HepG2 (cell line): ENCODE data around the gene HINFP. TPM values are rescaled to one million over a fixed set of nuclear protein-coding genes. Genes with fewer than 3 reads are reported as not detected.

Source experiments
- ATAC-seq: fragments of 200-7000 bp; cut with Tn5 transposase; 3 replicates; pipeline ENCODE4 v1.9.1; 2020; ENCODE audit warnings: mild to moderate bottlenecking, moderate library complexity
- BruUV-seq: library from RNA; stranded (reverse); fragments of 400-500 nt; replicated peaks from 2 replicates; lab custom pipeline; 2021; lab: Mats Ljungman, UMichigan
- CTCF ChIA-PET: fragments of 300-600 bp; formaldehyde crosslinking; extraction: SDS; loops from one replicate; lab custom pipeline; 2021; ENCODE audit warnings: low total read pairs, inconsistent platforms, low intra/inter-chr PET ratio; lab: Yijun Ruan, JAX
- POLR2A ChIA-PET: fragments of 350-600 bp; sonication (Branson Sonifier 250); formaldehyde crosslinking; loops from one replicate; lab custom pipeline; 2020; ENCODE audit warnings: antibody characterized with exemption, inconsistent platforms; lab: Yijun Ruan, JAX
- DNase-seq: peaks from one replicate; pipeline ENCODE4 v3.0.0-alpha.2; 2015; ENCODE audit warnings: low spot score
- FAIRE-seq: peaks from 3 replicates; lab custom pipeline; 2011; peaks lifted over from hg19 to GRCh38; lab: Jason Lieb, UNC
- H2AFZ ChIP-seq: one replicate; pipeline ENCODE4 v1.6.1; 2011; ENCODE audit warnings: low read length, inconsistent platforms
- H3K27ac ChIP-seq: fragments of 300-600 bp; 3 replicates; pipeline ENCODE4 v1.8.0; 2011; ENCODE audit warnings: mixed run types, mild to moderate bottlenecking, mixed read lengths, low read length, inconsistent platforms; ENCODE audit not compliant: insufficient read depth; ENCODE audit errors: extremely low read length
- H3K27me3 ChIP-seq, 2 experiments: fragments of 200-600 bp in 1 of 2; 2 replicates in 1 of 2; 3 replicates in 1 of 2; pipeline versions ENCODE4 v1.6.0 to v1.8.0; 2011; ENCODE audit warnings: low read length in 2 of 2, mild to moderate bottlenecking in 2 of 2, moderate library complexity in 2 of 2, inconsistent platforms in 1 of 2; ENCODE audit not compliant: insufficient read depth in 2 of 2, control insufficient read depth in 1 of 2
- H3K36me3 ChIP-seq, 2 experiments: fragments of 200-600 bp in 1 of 2; replicated peaks in 1 of 2; 2 replicates in 1 of 2; 3 replicates in 1 of 2; pipeline versions ENCODE4 v1.5.1 to v1.8.0; 2011; ENCODE audit warnings: low read length in 2 of 2, inconsistent platforms in 1 of 2; ENCODE audit not compliant: insufficient read depth in 2 of 2, control insufficient read depth in 1 of 2
- H3K4me1 ChIP-seq: 2 replicates; pipeline ENCODE4 v1.5.1; 2012; ENCODE audit warnings: low read length, inconsistent platforms; ENCODE audit not compliant: insufficient read depth
- H3K4me2 ChIP-seq: 2 replicates; pipeline ENCODE4 v1.6.0; 2011; ENCODE audit warnings: low read depth, low read length, inconsistent platforms
- H3K4me3 ChIP-seq, 3 experiments: fragments of 200-600 bp in 1 of 3; sonication (generic), shearing (Covaris generic) in 1 of 3; replicated peaks in 1 of 3; 2 replicates each; pipeline ENCODE4 v1.5.1; 2011 to 2016; ENCODE audit warnings: low read length in 3 of 3, inconsistent platforms in 2 of 3, low read depth in 2 of 3, mild to moderate bottlenecking in 2 of 3, control low read depth in 1 of 3, mixed read lengths in 1 of 3; ENCODE audit not compliant: insufficient read depth in 1 of 3
- H3K79me2 ChIP-seq: one replicate; pipeline ENCODE4 v1.6.1; 2011; ENCODE audit warnings: low read length, inconsistent platforms; ENCODE audit not compliant: insufficient read depth
- H3K9ac ChIP-seq: 2 replicates; pipeline ENCODE4 v1.6.0; 2011; ENCODE audit warnings: mild to moderate bottlenecking, low read depth, low read length, inconsistent platforms; ENCODE audit not compliant: insufficient read depth
- H3K9me3 ChIP-seq: 2 replicates; pipeline ENCODE4 v1.5.1; 2012; ENCODE audit warnings: mild to moderate bottlenecking, low read length
- H4K20me1 ChIP-seq: 2 replicates; pipeline ENCODE4 v1.6.0; 2011; ENCODE audit warnings: inconsistent platforms, mild to moderate bottlenecking, low read length, moderate library complexity; ENCODE audit not compliant: insufficient read depth
- CTCF ChIP-seq: sonication (generic); formaldehyde crosslinking; IDR thresholded peaks from 2 replicates; pipeline ENCODE4 v1.5.0; 2020; ENCODE audit warnings: mild to moderate bottlenecking, missing genetic modification reagents, moderate library complexity
- ELF3 ChIP-seq: IDR thresholded peaks from 2 replicates; pipeline ENCODE4 v1.6.1; 2016; ENCODE audit warnings: missing genetic modification reagents, missing compliant biosample characterization
- FOXA3 ChIP-seq: IDR thresholded peaks from 2 replicates; pipeline ENCODE4 v1.6.1; 2016; ENCODE audit warnings: missing genetic modification reagents, missing compliant biosample characterization
- GATAD2A ChIP-seq: IDR thresholded peaks from 2 replicates; pipeline ENCODE4 v1.6.1; 2016
- HDAC1 ChIP-seq: sonication (generic); formaldehyde crosslinking; IDR thresholded peaks from 2 replicates; pipeline ENCODE4 v1.5.1; 2020; ENCODE audit warnings: mild to moderate bottlenecking, missing genetic modification reagents
- HNF1A ChIP-seq, 2 experiments: sonication (generic) in 1 of 2; formaldehyde crosslinking in 1 of 2; IDR thresholded peaks; 2 replicates each; pipeline versions ENCODE4 v1.4.0 to v1.6.1; 2016 to 2020; ENCODE audit warnings: borderline replicate concordance in 1 of 2, low read depth in 1 of 2, mild to moderate bottlenecking in 1 of 2, missing genetic modification reagents in 1 of 2
- HOXA3 ChIP-seq: sonication (generic); formaldehyde crosslinking; IDR thresholded peaks from 2 replicates; pipeline ENCODE4 v1.5.0; 2020; ENCODE audit warnings: missing genetic modification reagents
- MED1 ChIP-seq: sonication (generic); formaldehyde crosslinking; IDR thresholded peaks from 2 replicates; pipeline ENCODE4 v1.4.0; 2020; ENCODE audit warnings: missing genetic modification reagents
- POLR2G ChIP-seq: fragments of 200-400 bp; formaldehyde crosslinking; IDR thresholded peaks from 2 replicates; pipeline ENCODE4 v1.6.1; 2018; ENCODE audit warnings: mild to moderate bottlenecking, low read depth, low read length, moderate library complexity
- PRMT3 ChIP-seq: sonication (generic); formaldehyde crosslinking; IDR thresholded peaks from 2 replicates; pipeline ENCODE4 v1.8.1; 2022; ENCODE audit warnings: low read depth, mild to moderate bottlenecking, moderate library complexity, missing genetic modification reagents, borderline replicate concordance
- SAP130 ChIP-seq: IDR thresholded peaks from 2 replicates; pipeline ENCODE4 v1.6.1; 2016; ENCODE audit warnings: low read depth
- ZBTB1 ChIP-seq: sonication (generic); formaldehyde crosslinking; IDR thresholded peaks from 2 replicates; pipeline ENCODE4 v1.4.0; 2020; ENCODE audit warnings: missing genetic modification reagents, borderline replicate concordance
- ZBTB21 ChIP-seq: sonication (generic); formaldehyde crosslinking; IDR thresholded peaks from 2 replicates; pipeline ENCODE4 v1.4.0; 2020; ENCODE audit warnings: missing genetic modification reagents
- ZFX ChIP-seq: sonication (generic); formaldehyde crosslinking; IDR thresholded peaks from 2 replicates; pipeline ENCODE4 v1.4.0; 2020; ENCODE audit warnings: mild to moderate bottlenecking, low read depth, missing genetic modification reagents, moderate library complexity
- ZHX1 ChIP-seq: sonication (generic); formaldehyde crosslinking; IDR thresholded peaks from 2 replicates; pipeline ENCODE4 v1.8.1; 2022; ENCODE audit warnings: low read depth, mild to moderate bottlenecking, missing genetic modification reagents
- ZNF263 ChIP-seq: sonication (generic); formaldehyde crosslinking; IDR thresholded peaks from 2 replicates; pipeline ENCODE4 v1.4.0; 2020; ENCODE audit warnings: missing genetic modification reagents
- WGBS: methylation state at CpG from one replicate; pipeline ENCODE4 v1.1.6; 2017; ENCODE audit warnings: low lambda C conversion rate; 5-methylcytosine and 5-hydroxymethylcytosine counted together
- in situ Hi-C: cut with HindIII; loops from 2 replicates; pipeline ENCODE4 v1.10.0; 2017; ENCODE audit warnings: low pct_unique_long_range_greater_than_20kb; ENCODE audit not compliant: extremely low pct_ligation_motif_present
- intact Hi-C: fragments of 100-400 bp; cut with micrococcal nuclease; formaldehyde crosslinking; loops from one replicate; pipeline ENCODE4 v1.10.0; 2022; ENCODE audit not compliant: unreplicated experiment
- polyA plus RNA-seq, 8 experiments: library from polyadenylated mRNA; depleted of rRNA in 3 of 8; stranded (reverse) in 7 of 8; unstranded in 1 of 8; fragments of >200 nt; fragmentation: Illumina TruSeq in 4 of 8; extraction: Trizol in 4 of 8; gene quantifications; 2 replicates each; pipeline versions ENCODE4 v1.2.1 to v1.2.3, GENCODE V29; 2011 to 2016; ENCODE audit warnings: low read depth in 4 of 8, missing spikeins in 1 of 8, mixed read lengths in 1 of 8; ENCODE audit not compliant: insufficient read depth in 1 of 8
- total RNA-seq, 5 experiments: library from RNA; depleted of rRNA; stranded (reverse); fragments of >200 nt; fragmentation: Illumina TruSeq; extraction: Trizol; gene quantifications; 2 replicates each; pipeline ENCODE4 v1.2.3, GENCODE V29; 2016; ENCODE audit warnings: low read depth in 1 of 5

HINFP gene
- total and polyA plus RNA-seq, 2 of the 13 experiments (the other 11 are each of a cell fraction or from before 2014, with no cell fraction given) = 15.1 to 21.4 TPM

GRCh38 chr11:119130662-119131061 lies 9.3 kb downstream of the HINFP start:
- no peaks in the 10 kb centered on the region for H4K20me1 ChIP-seq
- no peaks in the 10 kb centered on the region for H3K27me3 ChIP-seq
- H3K79me2 ChIP-seq = peaks cover 2% of the 10 kb centered on the region
- no peak for FAIRE-seq
- intact Hi-C loops = no loop called here
- H3K9me3 ChIP-seq = no peaks in the 10 kb centered on the region
- WGBS = 53% methylated on average over 3 of the region's 3 CpGs
- in situ Hi-C loops = no loop called here
- H3K27ac ChIP-seq = peak overlapping the region; percentile 33
- peak; percentile 56 for DNase-seq
- peaks cover 21 to 35% of the 10 kb centered on the region in 2 experiments for H3K36me3 ChIP-seq
- ChIA-PET POLR2A (interaction anchor here (0.9 to 2.4 kb wide), 2 partner anchors 10 to 45 kb away, joined by 3 to 11 read pairs; partner anchors contain the start of genes HINFP and HMBS), CTCF (no interaction called here)
- no peak overlapping the region for H3K4me3 ChIP-seq
- BruUV-seq = no TSS peak
- H3K9ac ChIP-seq = no peak overlapping the region
- H3K4me1 ChIP-seq = peaks cover 20% of the 10 kb centered on the region
- H2AFZ ChIP-seq = no peak overlapping the region
- ATAC-seq = peak; percentile 74
- no peak overlapping the region for H3K4me2 ChIP-seq
- TF ChIP-seq ZBTB21 (CRISPR knock-in tag) = peak; percentile 99
- 0 out of 2 replicates have a peak, but pooled peaks have one; percentile 15 for TF ChIP-seq CTCF (CRISPR knock-in tag)
- TF ChIP-seq GATAD2A = peak; percentile 10; the same call in 1 of the 2 replicates
- peak; percentile 25; the same call in 1 of the 2 replicates for TF ChIP-seq MED1 (CRISPR knock-in tag)
- 0 out of 2 replicates have a peak, but pooled peaks have one; percentile 54 for TF ChIP-seq ZHX1 (CRISPR knock-in tag)
- no peak for TF ChIP-seq HNF1A (IDR thresholded peaks at IDR 0.05; ENCODE audit: low read depth)
- peak; percentile 20; the same call in 1 of the 2 replicates for TF ChIP-seq HNF1A (CRISPR knock-in tag; IDR thresholded peaks at IDR 0.05; ENCODE audit: borderline replicate concordance)
- TF ChIP-seq SAP130 = peak; percentile 34; the same call in 1 of the 2 replicates
- TF ChIP-seq ZBTB1 (CRISPR knock-in tag) = no peak
- TF ChIP-seq HDAC1 = peak; percentile 36; the same call in 1 of the 2 replicates
- TF ChIP-seq ZFX = peak; percentile 39; the same call in 1 of the 2 replicates
- TF ChIP-seq ELF3 (CRISPR knock-in tag) = 0 out of 2 replicates have a peak, but pooled peaks have one; percentile 13
- TF ChIP-seq HOXA3 = peak; percentile 92
- no peak for TF ChIP-seq PRMT3 (CRISPR knock-in tag)
- TF ChIP-seq ZNF263 (CRISPR knock-in tag) = peak; percentile 94
- peak; percentile 38; the same call in 1 of the 2 replicates for TF ChIP-seq FOXA3
- no peak for TF ChIP-seq POLR2G
